HFF-Myc (cell line): ENCODE data around the gene FAHD1.

Experiments used
- DNase-seq: peaks from one replicate; pipeline ENCODE4 v3.0.0-alpha.2; 2011; ENCODE audit warnings: low read depth; ENCODE audit errors: extremely low read depth
- H3K4me3 ChIP-seq: replicated peaks from 2 replicates; pipeline ENCODE4 v1.5.1; 2011; ENCODE audit warnings: low read depth, mild to moderate bottlenecking, control low read depth, low read length
- CTCF ChIP-seq: IDR thresholded peaks from 2 replicates; pipeline ENCODE4 v1.5.1; 2012; ENCODE audit warnings: mild to moderate bottlenecking, low read depth, low read length, control low read depth; ENCODE audit errors: missing control alignments

FAHD1 gene

GRCh38 chr16:1830213-1830612 lies 3.2 kb downstream of the FAHD1 start:
- DNase-seq = no peak
- H3K4me3 ChIP-seq = no peak overlapping the region
- TF ChIP-seq CTCF = no peak

GRCh38 chr16:1831186-1832075 lies 4.4 kb downstream of the FAHD1 start:
- DNase-seq = no peak
- TF ChIP-seq CTCF = no peak
- H3K4me3 ChIP-seq = no peak overlapping the region

- DNase-seq = no peak
- no peak for TF ChIP-seq CTCF
- H3K4me3 ChIP-seq = no peak overlapping the region
These were observed 5.9 kb downstream of the FAHD1 start for GRCh38 chr16:1832838-1833454.

GRCh38 chr16:1834096-1834495 lies 7.1 kb downstream of the FAHD1 start:
- no peak for TF ChIP-seq CTCF
- H3K4me3 ChIP-seq = no peak overlapping the region
- DNase-seq = no peak

- H3K4me3 ChIP-seq = no peak overlapping the region
These were observed 12.5 kb downstream of the FAHD1 start for GRCh38 chr16:1839554-1839953.

GRCh38 chr16:1845985-1846384 lies 19.0 kb downstream of the FAHD1 start:
- no peak for DNase-seq
- TF ChIP-seq CTCF = no peak

More at GRCh38 chr16:1839554-1839953, 12.5 kb downstream of the FAHD1 start:
- TF ChIP-seq CTCF = no peak
- DNase-seq = peak; percentile 57

GRCh38 chr16:1846416-1846815 lies 19.4 kb downstream of the FAHD1 start:
- no peak for DNase-seq
- TF ChIP-seq CTCF = no peak
- H3K4me3 ChIP-seq = no peak overlapping the region

More at GRCh38 chr16:1845985-1846384, 19.0 kb downstream of the FAHD1 start:
- no peak overlapping the region for H3K4me3 ChIP-seq
